Measurements from ENCODE around the gene ARMH2. TPM values are rescaled to one million over a fixed set of nuclear protein-coding genes. Genes with fewer than 3 reads are reported as not detected.

ARMH2 gene
- total and polyA plus RNA-seq, 3 donors from 2014 or later: 2.1 to 31.7 (median 3.4) TPM

DNA sequence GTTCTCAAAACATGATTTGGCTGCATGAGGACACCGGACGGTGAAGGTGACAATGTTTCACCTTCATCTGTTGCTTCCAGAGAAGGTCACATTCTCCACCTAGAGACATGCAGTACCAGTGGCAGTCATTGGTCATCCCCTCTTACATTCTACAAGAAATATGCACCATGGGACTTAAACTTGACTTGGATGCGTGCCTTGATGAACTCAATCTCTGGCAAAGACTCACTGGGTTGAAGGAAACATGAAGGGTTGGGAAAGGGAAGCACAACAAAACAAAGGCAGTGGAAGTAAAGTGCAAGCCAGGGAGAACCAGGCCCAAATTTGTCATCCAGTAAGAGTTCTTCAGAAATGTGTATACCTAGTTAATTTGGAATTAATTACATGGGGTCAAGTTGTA, 39.4 kb upstream of the ARMH2 start:
- 72 to 91% methylated on average over 3 of the region's 3 CpGs for WGBS, 2 donors
- Histone ChIP-seq H3K4me1 (peaks cover 27% of the 10 kb centered on the region), H3K9me3 (no peaks in the 10 kb centered on the region), H3K4me3 (no peak overlapping the region), H3K27ac (no peak overlapping the region), H3K36me3 (ENCODE audit: low read depth, missing control alignments) (no peaks in the 10 kb centered on the region), H3K27me3 (no peaks in the 10 kb centered on the region)
- no peak for TF ChIP-seq POLR2A (IDR thresholded peaks at IDR 0.05)
- TF ChIP-seq, protein P1, sequence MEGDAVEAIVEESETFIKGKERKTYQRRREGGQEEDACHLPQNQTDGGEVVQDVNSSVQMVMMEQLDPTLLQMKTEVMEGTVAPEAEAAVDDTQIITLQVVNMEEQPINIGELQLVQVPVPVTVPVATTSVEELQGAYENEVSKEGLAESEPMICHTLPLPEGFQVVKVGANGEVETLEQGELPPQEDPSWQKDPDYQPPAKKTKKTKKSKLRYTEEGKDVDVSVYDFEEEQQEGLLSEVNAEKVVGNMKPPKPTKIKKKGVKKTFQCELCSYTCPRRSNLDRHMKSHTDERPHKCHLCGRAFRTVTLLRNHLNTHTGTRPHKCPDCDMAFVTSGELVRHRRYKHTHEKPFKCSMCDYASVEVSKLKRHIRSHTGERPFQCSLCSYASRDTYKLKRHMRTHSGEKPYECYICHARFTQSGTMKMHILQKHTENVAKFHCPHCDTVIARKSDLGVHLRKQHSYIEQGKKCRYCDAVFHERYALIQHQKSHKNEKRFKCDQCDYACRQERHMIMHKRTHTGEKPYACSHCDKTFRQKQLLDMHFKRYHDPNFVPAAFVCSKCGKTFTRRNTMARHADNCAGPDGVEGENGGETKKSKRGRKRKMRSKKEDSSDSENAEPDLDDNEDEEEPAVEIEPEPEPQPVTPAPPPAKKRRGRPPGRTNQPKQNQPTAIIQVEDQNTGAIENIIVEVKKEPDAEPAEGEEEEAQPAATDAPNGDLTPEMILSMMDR (IDR thresholded peaks at IDR 0.05): no peak
- intact Hi-C loops (cut with DNase I; ENCODE audit: low total_unique reads): no loop called here
- no peak for DNase-seq

DNA sequence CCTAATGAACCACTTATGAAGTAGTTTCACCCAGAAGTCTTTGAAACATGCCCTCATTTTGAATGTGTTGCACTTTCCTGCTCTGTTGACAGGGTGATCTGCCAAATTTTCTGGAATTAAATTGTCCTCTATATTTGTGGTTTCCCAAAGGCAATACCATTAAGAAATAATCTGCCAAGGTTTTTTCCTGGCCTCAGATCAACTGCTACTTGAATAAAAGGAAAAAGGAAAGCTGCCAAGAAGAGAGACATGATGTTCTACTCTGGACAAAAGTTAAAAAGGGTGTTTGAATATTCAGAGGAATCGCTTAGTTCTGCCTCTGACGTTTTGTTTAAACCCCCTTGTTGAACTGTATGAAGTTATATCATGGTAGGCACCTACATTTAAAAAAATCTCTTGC, 37.4 kb upstream of the ARMH2 start:
- H3K4me1 ChIP-seq: peaks cover 41% of the 10 kb centered on the region
- H3K9me3 ChIP-seq: no peaks in the 10 kb centered on the region
- intact Hi-C loops (cut with DNase I; ENCODE audit: low total_unique reads): no loop called here
- H3K27me3 ChIP-seq: no peaks in the 10 kb centered on the region
- peak overlapping the region; percentile 38 to 67 for H3K27ac ChIP-seq
- 29 to 41% methylated on average over 2 of the region's 2 CpGs for WGBS, 2 donors
- H3K4me3 ChIP-seq: no peak overlapping the region
- no peaks in the 10 kb centered on the region for H3K36me3 ChIP-seq (ENCODE audit: low read depth, missing control alignments)
- DNase-seq: no peak
- no peak for TF ChIP-seq POLR2A (IDR thresholded peaks at IDR 0.05)
- TF ChIP-seq, protein P1 (IDR thresholded peaks at IDR 0.05): no peak

DNA sequence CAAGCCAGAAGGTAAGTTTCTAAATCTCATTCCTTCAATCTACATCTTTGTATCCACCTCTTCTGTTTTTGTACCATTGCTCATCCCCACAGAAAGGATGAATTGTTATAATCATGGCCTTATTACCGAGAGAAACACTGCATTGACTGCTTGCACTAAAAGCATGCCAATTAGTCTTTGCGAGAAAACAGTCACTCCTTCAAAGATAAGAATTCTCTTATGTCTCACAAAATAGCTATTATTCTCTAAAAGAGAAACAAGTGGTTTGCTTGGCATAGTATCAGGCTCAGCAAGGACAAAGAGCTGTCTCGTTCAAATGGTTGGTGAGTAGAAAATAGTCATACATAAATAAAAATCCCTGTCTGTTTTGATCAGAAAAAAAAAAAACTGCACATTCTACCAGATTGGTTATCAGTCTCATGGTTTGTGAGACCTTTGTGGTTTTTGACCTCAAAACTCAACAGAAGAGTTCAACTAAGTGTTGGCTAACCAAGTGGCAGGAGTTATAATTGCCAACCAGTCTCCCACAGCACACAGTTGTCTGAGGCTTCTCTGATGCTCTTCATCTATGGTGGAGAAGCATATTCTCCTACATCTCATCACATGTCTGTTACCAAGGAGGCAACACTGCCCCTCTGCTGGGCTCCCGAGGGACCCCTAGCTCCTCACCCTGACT, 35.1 kb upstream of the ARMH2 start:
- DNase-seq: peak; percentile 44
- H3K27me3 ChIP-seq: no peaks in the 10 kb centered on the region
- no peaks in the 10 kb centered on the region for H3K9me3 ChIP-seq
- intact Hi-C loops (cut with DNase I; ENCODE audit: low total_unique reads): no loop called here
- no peaks in the 10 kb centered on the region for H3K36me3 ChIP-seq (ENCODE audit: low read depth, missing control alignments)
- H3K4me1 ChIP-seq: peaks cover 41% of the 10 kb centered on the region
- no peak overlapping the region for H3K4me3 ChIP-seq
- TF ChIP-seq, protein P1 (IDR thresholded peaks at IDR 0.05): no peak
- no peak for TF ChIP-seq POLR2A (IDR thresholded peaks at IDR 0.05)
- 64 to 74% methylated on average over 4 of the region's 4 CpGs for WGBS, 2 donors
- peak overlapping the region; percentile 38 to 67 for H3K27ac ChIP-seq

DNA sequence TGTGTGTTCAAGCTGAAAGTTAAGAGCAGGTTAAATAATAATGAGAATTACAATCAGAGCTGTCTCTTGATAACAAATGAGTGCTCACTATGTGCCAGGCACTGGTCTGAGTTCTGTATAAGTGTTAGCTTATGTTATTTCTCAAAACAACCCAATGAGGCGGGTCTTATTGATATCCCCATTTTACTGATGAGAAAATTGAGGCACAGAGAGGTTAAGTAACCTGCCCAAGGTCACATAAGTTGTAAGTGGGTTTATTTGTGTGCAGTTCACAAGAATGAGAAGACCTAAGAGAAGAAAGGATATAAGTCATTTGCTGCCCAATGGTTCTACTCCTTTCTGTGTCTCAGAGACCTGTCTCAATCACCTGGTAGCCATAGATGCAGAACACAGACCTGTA, 34.1 kb upstream of the ARMH2 start:
- H3K36me3 ChIP-seq (ENCODE audit: low read depth, missing control alignments): no peaks in the 10 kb centered on the region
- DNase-seq: no peak
- intact Hi-C loops (cut with DNase I; ENCODE audit: low total_unique reads): no loop called here
- WGBS, 2 donors: 95 to 97% methylated on average over 1 of the region's 1 CpG
- peak overlapping the region; percentile 0 to 47 for H3K27ac ChIP-seq
- H3K9me3 ChIP-seq: no peaks in the 10 kb centered on the region
- H3K27me3 ChIP-seq: no peaks in the 10 kb centered on the region
- peaks cover 41% of the 10 kb centered on the region for H3K4me1 ChIP-seq
- no peak for TF ChIP-seq POLR2A (IDR thresholded peaks at IDR 0.05)
- TF ChIP-seq, protein P1 (IDR thresholded peaks at IDR 0.05): no peak
- no peak overlapping the region for H3K4me3 ChIP-seq
